Measurements from ENCODE around the gene POP4. TPM values are rescaled to one million over a fixed set of nuclear protein-coding genes. Genes with fewer than 3 reads are reported as not detected.

Gene POP4
- total RNA-seq, 1 experiment from 2014 or later = 75.0 TPM

DNA sequence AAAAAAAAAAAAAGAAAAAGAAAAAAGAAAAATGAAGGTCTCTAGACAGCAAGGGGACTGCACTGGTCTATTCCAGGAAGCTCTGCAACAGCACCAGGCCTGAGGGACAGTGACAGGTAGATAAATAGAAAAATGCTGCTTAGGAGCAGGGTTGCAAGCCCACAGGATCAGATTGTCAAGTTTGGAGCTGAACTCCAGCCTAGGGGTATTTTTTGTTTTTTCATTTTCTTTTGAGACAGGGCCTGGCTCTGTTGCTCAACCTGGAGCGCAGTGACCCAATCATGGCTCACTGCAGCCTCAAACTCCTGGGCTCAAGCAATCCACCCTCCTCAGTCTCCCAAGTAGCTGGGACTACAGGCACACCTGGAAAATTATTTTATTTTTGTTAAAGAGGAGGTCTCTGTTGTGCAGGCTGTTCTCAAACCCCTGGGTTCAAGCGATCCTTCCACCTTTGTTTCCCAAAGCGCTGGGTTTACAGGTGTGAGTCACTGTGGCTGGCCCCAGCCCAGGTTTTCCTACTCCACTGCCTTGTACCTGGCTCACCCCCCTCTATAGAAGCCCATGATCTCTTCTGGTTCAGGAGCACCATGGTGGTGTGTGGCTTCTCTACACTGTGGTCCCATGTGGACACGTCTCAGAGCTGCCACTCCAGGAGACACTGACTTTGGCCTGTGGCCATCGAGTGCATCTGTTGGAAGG is 23.9 kb downstream of the POP4 start:
- H3K36me3 ChIP-seq (ENCODE audit: control insufficient read depth, insufficient read depth, low read length) = no peaks in the 10 kb centered on the region
- CTCF ChIA-PET = no interaction called here
- no TSS peak for BruUV-seq (replicated peaks)
- Mint-ChIP-seq H3K27ac (ENCODE audit: unreplicated experiment) (no peak overlapping the region), H3K4me3 (ENCODE audit: unreplicated experiment) (no peak overlapping the region), H3K36me3 (ENCODE audit: insufficient read depth, unreplicated experiment) (no peaks in the 10 kb centered on the region), H3K4me1 (ENCODE audit: low read depth, unreplicated experiment) (no peaks in the 10 kb centered on the region), H3K27me3 (ENCODE audit: insufficient read depth, unreplicated experiment) (no peaks in the 10 kb centered on the region), H3K9me3 (ENCODE audit: unreplicated experiment) (no peaks in the 10 kb centered on the region)
- no peaks in the 10 kb centered on the region for H3K9me3 ChIP-seq
- POLR2A ChIA-PET = no interaction called here
- TF ChIP-seq, protein P1, sequence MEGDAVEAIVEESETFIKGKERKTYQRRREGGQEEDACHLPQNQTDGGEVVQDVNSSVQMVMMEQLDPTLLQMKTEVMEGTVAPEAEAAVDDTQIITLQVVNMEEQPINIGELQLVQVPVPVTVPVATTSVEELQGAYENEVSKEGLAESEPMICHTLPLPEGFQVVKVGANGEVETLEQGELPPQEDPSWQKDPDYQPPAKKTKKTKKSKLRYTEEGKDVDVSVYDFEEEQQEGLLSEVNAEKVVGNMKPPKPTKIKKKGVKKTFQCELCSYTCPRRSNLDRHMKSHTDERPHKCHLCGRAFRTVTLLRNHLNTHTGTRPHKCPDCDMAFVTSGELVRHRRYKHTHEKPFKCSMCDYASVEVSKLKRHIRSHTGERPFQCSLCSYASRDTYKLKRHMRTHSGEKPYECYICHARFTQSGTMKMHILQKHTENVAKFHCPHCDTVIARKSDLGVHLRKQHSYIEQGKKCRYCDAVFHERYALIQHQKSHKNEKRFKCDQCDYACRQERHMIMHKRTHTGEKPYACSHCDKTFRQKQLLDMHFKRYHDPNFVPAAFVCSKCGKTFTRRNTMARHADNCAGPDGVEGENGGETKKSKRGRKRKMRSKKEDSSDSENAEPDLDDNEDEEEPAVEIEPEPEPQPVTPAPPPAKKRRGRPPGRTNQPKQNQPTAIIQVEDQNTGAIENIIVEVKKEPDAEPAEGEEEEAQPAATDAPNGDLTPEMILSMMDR (IDR thresholded peaks at IDR 0.05; ENCODE audit: insufficient read depth in 1 of 2, low read depth in 1 of 2, low read length in 1 of 2, severe bottlenecking in 1 of 2, unreplicated experiment in 1 of 2) = no peak
- intact Hi-C loops (cut with micrococcal nuclease; ENCODE audit: unreplicated experiment) = no loop called here
- DNase-seq = no peak
- H3K27me3 ChIP-seq (replicated peaks; ENCODE audit: control insufficient read depth, insufficient read depth, low read length) = no peaks in the 10 kb centered on the region
- H3K4me1 ChIP-seq = no peaks in the 10 kb centered on the region
- H3K4me3 ChIP-seq (ENCODE audit: low read depth, low read length) = no peak overlapping the region

DNA sequence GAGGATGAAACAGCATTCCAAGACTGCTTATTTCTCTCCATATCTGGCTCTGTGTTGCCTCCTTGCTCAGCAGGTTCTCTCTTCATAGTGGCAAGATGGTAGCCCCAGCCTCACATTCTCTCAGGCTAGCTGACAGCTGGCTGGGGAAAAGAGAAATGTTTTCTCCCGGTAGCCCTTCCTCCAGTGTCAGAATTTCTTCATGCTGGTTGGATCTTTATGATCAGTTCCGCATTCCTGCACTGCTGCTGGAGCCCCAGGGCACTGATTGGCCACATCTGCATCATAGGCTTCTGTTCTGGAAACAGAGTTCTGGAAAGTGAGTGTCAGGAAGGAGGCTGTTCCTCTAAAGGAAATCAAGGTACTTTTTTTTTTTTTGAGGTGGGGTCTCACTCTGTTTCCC is 24.6 kb downstream of the POP4 start:
- H3K27ac Mint-ChIP-seq (ENCODE audit: unreplicated experiment) = no peak overlapping the region

GRCh38 chr19:29631450-29631849 is 25.4 kb downstream of the POP4 start:
- no peaks in the 10 kb centered on the region for H3K27me3 ChIP-seq (replicated peaks; ENCODE audit: control insufficient read depth, insufficient read depth, low read length)
- H3K4me1 ChIP-seq = no peaks in the 10 kb centered on the region
- Mint-ChIP-seq H3K27me3 (ENCODE audit: insufficient read depth, unreplicated experiment) (no peaks in the 10 kb centered on the region), H3K27ac (ENCODE audit: unreplicated experiment) (no peak overlapping the region), H3K9me3 (ENCODE audit: unreplicated experiment) (no peaks in the 10 kb centered on the region), H3K4me3 (ENCODE audit: unreplicated experiment) (no peak overlapping the region), H3K36me3 (ENCODE audit: insufficient read depth, unreplicated experiment) (no peaks in the 10 kb centered on the region), H3K4me1 (ENCODE audit: low read depth, unreplicated experiment) (no peaks in the 10 kb centered on the region)
- H3K36me3 ChIP-seq (ENCODE audit: control insufficient read depth, insufficient read depth, low read length) = no peaks in the 10 kb centered on the region
- POLR2A ChIA-PET = no interaction called here
- H3K4me3 ChIP-seq (ENCODE audit: low read depth, low read length) = no peak overlapping the region
- TF ChIP-seq, protein P1 (IDR thresholded peaks at IDR 0.05; ENCODE audit: insufficient read depth in 1 of 2, low read depth in 1 of 2, low read length in 1 of 2, severe bottlenecking in 1 of 2, unreplicated experiment in 1 of 2) = no peak
- BruUV-seq (replicated peaks) = no TSS peak
- no peak for DNase-seq
- no peaks in the 10 kb centered on the region for H3K9me3 ChIP-seq
- intact Hi-C loops (cut with micrococcal nuclease; ENCODE audit: unreplicated experiment) = no loop called here
- CTCF ChIA-PET = no interaction called here

More for the DNA sequence above, 24.6 kb downstream of the POP4 start:
- H3K4me1 ChIP-seq = no peaks in the 10 kb centered on the region
- no TSS peak for BruUV-seq (replicated peaks)
- Mint-ChIP-seq H3K27me3 (ENCODE audit: insufficient read depth, unreplicated experiment) (no peaks in the 10 kb centered on the region), H3K4me1 (ENCODE audit: low read depth, unreplicated experiment) (no peaks in the 10 kb centered on the region), H3K36me3 (ENCODE audit: insufficient read depth, unreplicated experiment) (no peaks in the 10 kb centered on the region), H3K4me3 (ENCODE audit: unreplicated experiment) (no peak overlapping the region), H3K9me3 (ENCODE audit: unreplicated experiment) (no peaks in the 10 kb centered on the region)
- TF ChIP-seq, protein P1 (IDR thresholded peaks at IDR 0.05; ENCODE audit: insufficient read depth in 1 of 2, low read depth in 1 of 2, low read length in 1 of 2, severe bottlenecking in 1 of 2, unreplicated experiment in 1 of 2) = no peak
- DNase-seq = no peak
- CTCF ChIA-PET = no interaction called here
- POLR2A ChIA-PET = no interaction called here
- H3K36me3 ChIP-seq (ENCODE audit: control insufficient read depth, insufficient read depth, low read length) = no peaks in the 10 kb centered on the region
- H3K9me3 ChIP-seq = no peaks in the 10 kb centered on the region
- no peak overlapping the region for H3K4me3 ChIP-seq (ENCODE audit: low read depth, low read length)
- H3K27me3 ChIP-seq (replicated peaks; ENCODE audit: control insufficient read depth, insufficient read depth, low read length) = no peaks in the 10 kb centered on the region
- intact Hi-C loops (cut with micrococcal nuclease; ENCODE audit: unreplicated experiment) = no loop called here
